B cell (primary cell): Measurements from ENCODE around the gene KRTAP26-1.

ENCODE experiments used
- CTCF ChIP-seq: fragments of 200-600 bp; IDR thresholded peaks from one replicate; pipeline ENCODE4 v1.8.0; 2022; ENCODE audit warnings: antibody characterized with exemption, mild to moderate bottlenecking
- EZH2 ChIP-seq: IDR thresholded peaks from 2 replicates; pipeline ENCODE4 v1.6.1; 2012; ENCODE audit warnings: borderline replicate concordance, low read depth, mild to moderate bottlenecking, moderate library complexity, low read length; ENCODE audit not compliant: insufficient read depth, poor library complexity, severe bottlenecking

GRCh38 chr21:30337276-30337744 is 17.2 kb upstream of the KRTAP26-1 start, which contains the start of gene KRTAP27-1:
- no peak for TF ChIP-seq CTCF
- no peak for TF ChIP-seq EZH2
